Measurements from ENCODE around the gene MIOS.
"Not testable (repeated sequence)": the region's sequence is repeated elsewhere in the genome, so short reads cannot be mapped to it uniquely, and the experiment has no call there.

MIOS gene

GRCh38 chr7:7553386-7553785 lies 13.3 kb upstream of the MIOS start:
- DNase-seq (ENCODE audit: low read depth) = no peak
- no peak overlapping the region for H3K4me3 ChIP-seq (ENCODE audit: low read depth, low read length)
- TF ChIP-seq CTCF (IDR thresholded peaks at IDR 0.05; ENCODE audit: low read depth, low read length, missing control alignments) = no peak

GRCh38 chr7:7554021-7554432 lies 12.7 kb upstream of the MIOS start:
- H3K4me3 ChIP-seq (ENCODE audit: low read depth, low read length) = no peak overlapping the region
- TF ChIP-seq CTCF (IDR thresholded peaks at IDR 0.05; ENCODE audit: low read depth, low read length, missing control alignments) = no peak
- DNase-seq (ENCODE audit: low read depth) = no peak

GRCh38 chr7:7554649-7555575 lies 11.8 kb upstream of the MIOS start:
- no peak for TF ChIP-seq CTCF (IDR thresholded peaks at IDR 0.05; ENCODE audit: low read depth, low read length, missing control alignments)
- no peak overlapping the region for H3K4me3 ChIP-seq (ENCODE audit: low read depth, low read length)
- DNase-seq (ENCODE audit: low read depth) = no peak

GRCh38 chr7:7556852-7557251 lies 9.8 kb upstream of the MIOS start:
- no peak for DNase-seq (ENCODE audit: low read depth)
- TF ChIP-seq CTCF (IDR thresholded peaks at IDR 0.05; ENCODE audit: low read depth, low read length, missing control alignments) = no peak
- H3K4me3 ChIP-seq (ENCODE audit: low read depth, low read length) = no peak overlapping the region

- DNase-seq (ENCODE audit: low read depth) = no peak
- H3K4me3 ChIP-seq (ENCODE audit: low read depth, low read length) = no peak overlapping the region
- no peak for TF ChIP-seq CTCF (IDR thresholded peaks at IDR 0.05; ENCODE audit: low read depth, low read length, missing control alignments)
Observed at GRCh38 chr7:7557252-7557651, 9.4 kb upstream of the MIOS start.

GRCh38 chr7:7561591-7561990 lies 5.1 kb upstream of the MIOS start:
- not testable (repeated sequence) for H3K4me3 ChIP-seq (ENCODE audit: low read depth, low read length); DNase-seq (ENCODE audit: low read depth)

- no peak for TF ChIP-seq CTCF (IDR thresholded peaks at IDR 0.05; ENCODE audit: low read depth, low read length, missing control alignments)
- no peak overlapping the region for H3K4me3 ChIP-seq (ENCODE audit: low read depth, low read length)
- DNase-seq (ENCODE audit: low read depth) = no peak
Observed at GRCh38 chr7:7562736-7563135, 3.9 kb upstream of the MIOS start.

Data from GM12864 (cell line).